Central memory CD8-positive, alpha-beta T cell (primary cell): ENCODE results near the gene SNCAIP.

ENCODE experiments used
- ATAC-seq: fragments of 150-1000 bp; cut with Tn5 transposase; replicated peaks from 2 replicates; pipeline ENCODE4 v1.10.0; 2022; ENCODE audit warnings: mild to moderate bottlenecking, moderate FRiP score, moderate number of reproducible peaks; ENCODE audit not compliant: poor library complexity, severe bottlenecking; ENCODE audit errors: extremely low read depth
- DNase-seq, 2 donors: peaks; one replicate each; pipeline ENCODE4 v3.0.0; 2021; ENCODE audit warnings: low spot score in 2 of 2
- H3K27ac Mint-ChIP-seq: one replicate; pipeline ENCODE4 v1.8.0; 2022; ENCODE audit warnings: low read depth, mild to moderate bottlenecking, moderate library complexity, mixed read lengths
- H3K27me3 Mint-ChIP-seq: one replicate; pipeline ENCODE4 v1.8.0; 2022; ENCODE audit warnings: mixed read lengths
- H3K36me3 Mint-ChIP-seq: one replicate; pipeline ENCODE4 v1.8.0; 2022; ENCODE audit warnings: mild to moderate bottlenecking, moderate library complexity, mixed read lengths; ENCODE audit not compliant: insufficient read depth
- H3K4me1 Mint-ChIP-seq: one replicate; pipeline ENCODE4 v1.8.0; 2022; ENCODE audit warnings: mixed read lengths
- H3K4me3 Mint-ChIP-seq: one replicate; pipeline ENCODE4 v1.8.0; 2022; ENCODE audit warnings: mild to moderate bottlenecking, moderate library complexity, mixed read lengths
- H3K9me3 Mint-ChIP-seq: one replicate; pipeline ENCODE4 v1.8.0; 2022; ENCODE audit warnings: mixed read lengths

Gene SNCAIP

DNA sequence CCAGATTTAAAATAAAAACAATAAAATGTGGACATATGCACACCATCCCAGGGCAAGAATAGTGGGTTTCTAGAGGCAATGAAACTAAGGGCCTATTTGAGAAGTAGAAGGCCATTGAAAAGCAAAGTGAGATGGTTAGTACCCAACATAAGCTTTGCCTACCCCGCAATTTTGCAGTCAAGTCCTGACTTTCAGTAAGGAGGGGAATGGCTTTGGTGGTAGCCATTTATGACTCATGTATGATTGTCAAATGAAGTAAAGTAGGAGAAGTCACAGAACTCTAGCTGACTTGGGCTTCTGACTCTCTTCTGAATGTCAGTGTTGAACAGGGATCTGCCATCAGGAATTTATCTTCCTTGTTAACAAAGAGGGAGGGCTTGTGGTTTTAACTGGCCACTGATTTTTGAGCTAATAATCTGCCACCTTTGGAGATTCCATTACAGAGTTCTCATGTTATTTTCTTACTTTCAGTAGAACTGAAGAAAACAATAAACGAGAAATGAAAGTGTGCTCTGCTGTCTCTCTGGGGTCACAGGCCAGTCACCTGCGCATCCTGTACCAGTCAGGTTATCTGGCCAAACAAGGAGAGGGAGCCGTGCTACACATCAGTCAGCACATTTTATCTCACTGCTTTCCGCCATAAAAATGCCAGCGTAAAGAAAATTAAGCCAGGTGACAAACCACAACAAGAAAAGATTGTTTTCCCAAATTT lies 14.3 kb upstream of the SNCAIP start:
- no peaks in the 10 kb centered on the region for H3K4me1 Mint-ChIP-seq
- no peaks in the 10 kb centered on the region for H3K27me3 Mint-ChIP-seq
- no peak for DNase-seq
- no peak overlapping the region for H3K27ac Mint-ChIP-seq
- H3K36me3 Mint-ChIP-seq = no peaks in the 10 kb centered on the region
- no peaks in the 10 kb centered on the region for H3K9me3 Mint-ChIP-seq
- no peak for ATAC-seq
- H3K4me3 Mint-ChIP-seq = no peak overlapping the region

DNA sequence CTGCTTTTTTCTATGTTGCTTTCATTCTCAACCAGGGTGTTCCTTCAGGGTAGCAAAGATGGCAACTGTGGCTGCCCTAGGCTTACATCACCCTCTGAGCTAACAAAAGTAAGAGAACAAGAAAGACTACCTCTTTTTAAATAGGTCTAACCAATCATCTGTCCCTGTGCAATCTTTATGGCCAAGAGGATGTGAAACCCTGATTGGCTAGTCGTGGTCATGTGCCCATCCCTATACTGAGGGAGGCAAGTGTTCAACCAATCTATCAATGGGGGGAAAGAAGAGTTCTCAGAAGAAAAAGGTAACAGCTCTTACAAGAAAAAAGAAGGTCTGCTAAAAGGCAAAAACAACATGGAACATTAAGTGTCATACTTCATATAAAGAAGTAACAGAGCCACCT lies 11.7 kb upstream of the SNCAIP start:
- no peak overlapping the region for H3K27ac Mint-ChIP-seq
- H3K4me3 Mint-ChIP-seq = no peak overlapping the region
- H3K27me3 Mint-ChIP-seq = no peaks in the 10 kb centered on the region
- no peak for DNase-seq
- H3K4me1 Mint-ChIP-seq = no peaks in the 10 kb centered on the region
- no peak for ATAC-seq
- no peaks in the 10 kb centered on the region for H3K9me3 Mint-ChIP-seq
- no peaks in the 10 kb centered on the region for H3K36me3 Mint-ChIP-seq

DNA sequence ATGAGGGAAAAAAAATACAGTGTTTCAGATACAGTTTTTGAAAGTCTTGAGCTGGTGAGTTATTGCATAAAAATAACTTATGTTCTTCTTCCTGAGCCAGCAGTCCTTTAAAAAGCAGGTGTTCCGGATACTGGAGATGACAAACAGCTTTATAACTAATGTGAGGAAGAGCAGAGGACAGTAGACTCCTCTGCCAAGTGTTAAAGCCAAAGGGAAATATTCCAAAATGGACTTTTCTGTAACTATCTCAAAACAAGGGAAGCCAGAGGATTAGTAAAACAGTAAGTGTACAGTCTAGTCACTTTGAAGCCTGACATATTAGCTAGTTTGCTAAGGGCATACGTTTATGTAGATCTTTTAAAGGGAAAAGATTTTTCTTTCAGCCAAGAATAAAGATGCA lies 11.0 kb upstream of the SNCAIP start:
- ATAC-seq = no peak
- no peaks in the 10 kb centered on the region for H3K9me3 Mint-ChIP-seq
- no peaks in the 10 kb centered on the region for H3K27me3 Mint-ChIP-seq
- H3K27ac Mint-ChIP-seq = no peak overlapping the region
- DNase-seq = no peak
- H3K36me3 Mint-ChIP-seq = no peaks in the 10 kb centered on the region
- no peaks in the 10 kb centered on the region for H3K4me1 Mint-ChIP-seq
- no peak overlapping the region for H3K4me3 Mint-ChIP-seq

DNA sequence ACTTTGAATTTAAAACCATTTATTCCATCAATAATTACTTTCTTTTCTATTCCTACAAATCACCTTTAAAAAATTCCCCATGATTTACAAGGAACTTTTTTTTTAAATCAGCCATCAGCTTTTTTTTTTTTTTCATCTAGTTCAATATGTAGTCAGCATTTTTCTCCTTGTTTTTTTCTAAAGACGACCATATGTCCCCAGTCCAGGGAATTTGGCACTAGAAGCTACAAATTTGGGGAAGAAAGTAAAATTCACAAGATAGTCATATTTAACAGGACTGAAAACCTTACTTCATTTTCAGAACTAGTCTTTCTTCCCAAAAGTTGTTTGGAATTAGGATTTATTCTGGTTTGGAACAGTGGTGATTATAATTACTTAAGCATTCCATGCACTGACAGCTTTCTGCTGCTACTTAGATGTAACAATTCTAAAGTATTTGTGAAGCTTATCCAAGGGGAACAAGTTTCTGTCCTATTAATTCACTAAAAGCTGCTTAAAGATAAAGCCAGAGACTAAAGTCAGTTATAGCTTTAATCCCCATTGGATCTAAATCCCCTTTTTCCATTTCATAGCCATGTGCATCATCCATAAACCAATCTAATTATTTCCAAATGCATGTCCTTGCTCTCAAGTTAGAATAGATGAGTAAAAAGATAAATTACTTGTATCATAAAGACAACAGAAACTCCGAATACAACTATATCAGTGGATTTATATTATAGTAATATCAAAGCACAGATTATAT lies 7.4 kb upstream of the SNCAIP start:
- DNase-seq (no peak), ATAC-seq (no peak)
- peaks cover 6% of the 10 kb centered on the region for H3K27me3 Mint-ChIP-seq
- H3K4me1 Mint-ChIP-seq = no peaks in the 10 kb centered on the region
- H3K27ac Mint-ChIP-seq = no peak overlapping the region
- H3K4me3 Mint-ChIP-seq = no peak overlapping the region
- no peaks in the 10 kb centered on the region for H3K9me3 Mint-ChIP-seq
- H3K36me3 Mint-ChIP-seq = no peaks in the 10 kb centered on the region

DNA sequence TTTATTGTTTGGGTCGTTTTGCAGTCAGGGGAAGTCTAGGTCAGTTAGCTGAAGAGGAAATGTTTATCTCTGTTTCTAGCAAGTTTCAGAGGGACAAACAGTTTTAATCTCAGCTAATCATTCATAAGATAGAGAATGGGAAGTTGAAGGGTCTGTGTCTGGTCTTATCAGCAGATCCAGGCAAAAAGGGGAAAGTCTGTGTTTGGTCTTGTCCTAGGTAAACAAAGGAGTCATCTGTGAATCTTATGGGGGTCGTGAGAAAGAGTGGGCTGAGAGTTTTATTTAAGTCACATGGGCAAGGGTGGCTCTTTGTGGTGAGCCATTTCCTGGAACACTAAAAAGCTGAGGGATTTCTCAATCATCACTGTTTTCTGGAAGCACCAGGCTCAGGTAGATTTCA lies 5.6 kb upstream of the SNCAIP start:
- H3K27me3 Mint-ChIP-seq = peaks cover 24% of the 10 kb centered on the region
- DNase-seq (no peak), ATAC-seq (no peak)
- H3K4me3 Mint-ChIP-seq = no peak overlapping the region
- no peaks in the 10 kb centered on the region for H3K9me3 Mint-ChIP-seq
- no peak overlapping the region for H3K27ac Mint-ChIP-seq
- H3K4me1 Mint-ChIP-seq = no peaks in the 10 kb centered on the region
- H3K36me3 Mint-ChIP-seq = no peaks in the 10 kb centered on the region

DNA sequence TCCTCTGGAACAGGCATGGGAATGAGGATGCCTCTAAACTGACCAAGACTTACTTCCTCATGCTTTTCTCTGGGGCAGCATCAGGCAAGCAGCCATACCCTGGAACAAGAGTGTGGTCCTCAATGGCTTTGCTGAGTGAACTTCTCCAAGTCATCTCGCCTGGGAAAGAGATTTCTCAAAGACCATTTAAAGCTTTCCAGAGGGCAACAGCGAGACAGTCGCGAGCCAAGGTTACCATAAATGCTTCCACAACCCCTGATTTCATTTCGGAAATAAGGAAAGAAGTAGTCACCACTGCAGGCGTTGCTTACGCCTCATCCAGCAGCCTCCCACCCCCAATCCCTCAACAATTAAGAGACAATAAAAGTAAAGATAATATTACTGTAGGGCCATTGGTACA lies 1.1 kb upstream of the SNCAIP start:
- Mint-ChIP-seq H3K27ac (no peak overlapping the region), H3K27me3 (peaks cover 61% of the 10 kb centered on the region), H3K36me3 (peaks cover 3% of the 10 kb centered on the region), H3K4me1 (no peaks in the 10 kb centered on the region), H3K4me3 (no peak overlapping the region), H3K9me3 (no peaks in the 10 kb centered on the region)
- no peak for DNase-seq
- no peak for ATAC-seq

DNA sequence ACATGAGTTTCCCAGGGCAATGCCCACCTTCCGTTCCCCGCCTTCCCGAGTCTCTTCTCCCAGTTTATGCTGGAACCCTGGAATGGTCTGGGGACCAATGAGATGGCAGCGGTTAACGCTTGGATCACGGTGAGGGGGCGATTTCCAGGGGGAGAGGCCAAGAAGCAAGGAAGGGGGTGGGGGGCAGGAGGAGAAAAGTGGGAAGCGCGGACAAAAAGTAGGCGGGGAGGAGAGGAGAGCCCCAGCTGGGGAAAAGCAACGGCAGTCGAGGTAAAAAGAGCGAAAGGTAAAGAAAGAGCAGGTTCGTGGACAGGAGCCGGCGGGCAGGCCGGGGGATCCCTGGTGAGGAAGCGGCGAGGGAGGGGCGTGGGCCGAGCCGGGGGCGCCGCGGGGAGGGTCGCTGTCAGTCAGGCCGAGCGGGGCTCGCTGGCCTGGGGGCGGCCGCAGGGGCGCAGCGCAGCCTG lies 508 bp upstream of the SNCAIP start:
- H3K4me3 Mint-ChIP-seq = no peak overlapping the region
- H3K4me1 Mint-ChIP-seq = no peaks in the 10 kb centered on the region
- no peak for DNase-seq
- H3K27me3 Mint-ChIP-seq = peaks cover 63% of the 10 kb centered on the region
- peaks cover 3% of the 10 kb centered on the region for H3K36me3 Mint-ChIP-seq
- H3K9me3 Mint-ChIP-seq = no peaks in the 10 kb centered on the region
- no peak for ATAC-seq
- H3K27ac Mint-ChIP-seq = no peak overlapping the region

DNA sequence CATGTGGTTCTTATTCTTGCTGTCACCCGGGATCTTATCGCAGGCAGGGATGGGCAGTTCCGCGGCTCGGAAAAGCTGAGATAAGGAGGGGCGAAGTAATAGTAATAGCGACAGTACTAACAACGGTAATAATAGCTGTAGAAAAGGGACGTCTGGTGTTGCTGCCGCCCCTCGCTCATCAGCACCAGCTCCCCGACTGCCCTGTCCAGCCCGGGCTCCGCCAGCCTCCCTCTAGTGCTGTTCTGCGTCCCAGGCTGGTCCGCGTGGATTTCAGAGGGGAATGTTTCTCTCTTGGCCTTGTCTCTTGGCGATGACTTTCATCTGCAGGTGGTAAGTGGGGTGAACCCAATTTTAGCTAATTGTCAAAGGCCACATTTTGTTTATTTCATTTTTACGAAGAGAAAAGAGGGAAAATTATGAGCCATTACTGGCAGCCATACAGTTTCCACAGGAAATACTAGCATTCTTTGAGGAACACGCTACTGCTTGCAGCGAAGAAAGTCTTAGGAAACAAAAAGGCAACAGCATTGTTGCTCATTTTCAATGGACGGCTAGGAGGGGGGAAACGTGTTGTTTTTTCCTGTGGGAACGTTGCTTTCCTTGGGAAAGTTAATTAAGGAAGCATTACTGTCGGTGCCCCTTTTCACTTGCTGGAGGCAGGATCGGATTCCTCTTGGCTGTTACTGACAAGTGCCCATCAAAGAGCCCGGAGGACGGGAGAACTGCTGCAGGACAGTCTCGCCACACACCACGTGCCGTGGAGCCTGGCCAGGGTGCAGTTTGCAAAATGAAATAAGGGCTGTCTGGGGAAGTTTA lies 762 bp downstream of the SNCAIP start:
- no peak overlapping the region for H3K27ac Mint-ChIP-seq
- H3K4me1 Mint-ChIP-seq = no peaks in the 10 kb centered on the region
- ATAC-seq (no peak), DNase-seq (no peak)
- no peaks in the 10 kb centered on the region for H3K9me3 Mint-ChIP-seq
- H3K36me3 Mint-ChIP-seq = peaks cover 3% of the 10 kb centered on the region
- peaks cover 63% of the 10 kb centered on the region for H3K27me3 Mint-ChIP-seq
- H3K4me3 Mint-ChIP-seq = no peak overlapping the region

DNA sequence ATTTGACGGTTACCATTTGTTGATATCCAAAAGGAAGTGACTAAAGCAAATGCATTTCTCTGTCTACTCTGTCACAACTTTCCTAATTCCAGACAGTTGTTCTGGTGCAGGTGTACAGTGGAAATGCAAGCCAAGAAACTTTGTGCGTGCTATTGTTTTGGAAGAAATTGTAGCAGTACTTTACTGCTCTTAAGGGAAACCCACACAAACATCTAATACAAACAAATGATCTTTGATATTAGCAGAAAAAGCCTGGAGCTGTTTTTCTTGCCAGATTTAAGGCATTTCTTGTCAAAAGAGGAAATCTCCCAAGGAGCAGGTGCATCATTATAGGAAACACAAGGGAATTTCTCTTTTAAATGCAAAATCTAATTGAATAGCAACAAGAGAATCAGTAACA lies 2.0 kb downstream of the SNCAIP start:
- peaks cover 63% of the 10 kb centered on the region for H3K27me3 Mint-ChIP-seq
- no peak overlapping the region for H3K27ac Mint-ChIP-seq
- no peaks in the 10 kb centered on the region for H3K9me3 Mint-ChIP-seq
- H3K4me1 Mint-ChIP-seq = no peaks in the 10 kb centered on the region
- no peak for ATAC-seq
- peaks cover 3% of the 10 kb centered on the region for H3K36me3 Mint-ChIP-seq
- no peak overlapping the region for H3K4me3 Mint-ChIP-seq
- no peak for DNase-seq

DNA sequence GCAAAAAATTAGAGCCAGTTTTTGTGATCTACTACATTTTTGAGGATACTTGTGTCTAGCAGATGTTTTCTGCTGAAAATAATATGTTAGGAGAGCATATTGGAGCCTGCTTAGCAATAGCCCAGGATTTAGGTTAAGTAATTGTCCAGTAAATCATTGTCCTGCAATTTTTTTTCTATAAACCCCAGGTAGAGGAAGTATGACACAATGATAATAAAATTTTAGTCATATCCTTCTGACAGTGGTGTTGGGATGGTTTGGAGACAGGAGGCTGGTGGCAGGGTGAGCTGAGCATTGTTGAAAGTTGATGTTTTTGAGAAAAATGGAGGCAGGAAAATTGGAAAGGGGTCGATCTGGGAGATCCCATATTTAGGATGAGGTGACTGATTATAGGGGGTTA lies 3.5 kb downstream of the SNCAIP start:
- no peak overlapping the region for H3K4me3 Mint-ChIP-seq
- H3K27ac Mint-ChIP-seq = no peak overlapping the region
- no peak for ATAC-seq
- DNase-seq = no peak
- no peaks in the 10 kb centered on the region for H3K4me1 Mint-ChIP-seq
- peaks cover 3% of the 10 kb centered on the region for H3K36me3 Mint-ChIP-seq
- no peaks in the 10 kb centered on the region for H3K9me3 Mint-ChIP-seq
- H3K27me3 Mint-ChIP-seq = peaks cover 48% of the 10 kb centered on the region

DNA sequence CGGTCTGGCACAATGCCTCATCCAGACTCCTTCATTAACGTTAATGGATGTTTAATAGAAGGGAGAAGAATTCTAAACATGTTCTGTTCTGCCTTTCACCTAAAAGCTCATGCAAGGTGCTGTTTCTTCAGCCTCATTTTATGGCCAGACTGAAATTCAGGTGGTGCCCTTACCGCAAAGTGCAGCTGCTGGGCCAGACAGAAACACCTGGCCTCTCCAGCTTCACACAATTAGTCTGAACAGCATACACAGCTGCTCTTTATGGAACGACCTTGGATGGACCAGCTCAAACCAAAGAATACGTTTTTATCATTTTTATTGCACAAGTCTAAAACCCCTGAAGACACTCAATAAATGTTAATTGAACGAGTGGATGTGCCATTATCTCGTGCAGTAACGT lies 4.6 kb downstream of the SNCAIP start:
- DNase-seq (no peak), ATAC-seq (no peak)
- H3K36me3 Mint-ChIP-seq = peaks cover 3% of the 10 kb centered on the region
- H3K4me3 Mint-ChIP-seq = no peak overlapping the region
- peaks cover 37% of the 10 kb centered on the region for H3K27me3 Mint-ChIP-seq
- no peaks in the 10 kb centered on the region for H3K4me1 Mint-ChIP-seq
- H3K9me3 Mint-ChIP-seq = peaks cover 5% of the 10 kb centered on the region
- no peak overlapping the region for H3K27ac Mint-ChIP-seq

DNA sequence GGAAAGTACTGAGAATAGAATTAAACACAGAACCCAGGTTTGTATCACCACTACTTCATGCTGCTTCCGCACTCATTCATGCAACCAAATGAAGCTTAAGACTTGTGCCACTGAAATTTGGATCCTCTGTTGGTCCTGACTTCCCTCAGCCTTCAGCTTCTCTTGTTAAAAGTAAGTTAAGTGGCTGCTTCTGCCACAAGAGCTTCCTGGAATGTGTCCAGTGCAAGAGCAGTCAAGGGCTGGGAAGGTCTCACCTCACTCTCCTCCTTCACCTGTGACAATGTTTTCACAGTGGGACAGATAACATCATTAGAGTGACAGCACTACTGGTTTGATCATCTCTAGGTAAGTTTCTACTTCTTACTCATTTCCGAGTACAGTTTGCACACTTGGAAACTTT lies 7.9 kb downstream of the SNCAIP start:
- peaks cover 2% of the 10 kb centered on the region for H3K36me3 Mint-ChIP-seq
- H3K9me3 Mint-ChIP-seq = peaks cover 5% of the 10 kb centered on the region
- no peak overlapping the region for H3K27ac Mint-ChIP-seq
- no peak overlapping the region for H3K4me3 Mint-ChIP-seq
- H3K27me3 Mint-ChIP-seq = peaks cover 12% of the 10 kb centered on the region
- no peak for DNase-seq
- ATAC-seq = no peak
- no peaks in the 10 kb centered on the region for H3K4me1 Mint-ChIP-seq
